NCI-H1092 treated with DMSO at 0.1 percent for 48 hours (cell line): Measurements from ENCODE around the gene STK40.

ENCODE experiments used
- DNase-seq: peaks from one replicate; lab custom pipeline; 2025; lab: John Stamatoyannopoulos, UW

STK40 gene

DNA sequence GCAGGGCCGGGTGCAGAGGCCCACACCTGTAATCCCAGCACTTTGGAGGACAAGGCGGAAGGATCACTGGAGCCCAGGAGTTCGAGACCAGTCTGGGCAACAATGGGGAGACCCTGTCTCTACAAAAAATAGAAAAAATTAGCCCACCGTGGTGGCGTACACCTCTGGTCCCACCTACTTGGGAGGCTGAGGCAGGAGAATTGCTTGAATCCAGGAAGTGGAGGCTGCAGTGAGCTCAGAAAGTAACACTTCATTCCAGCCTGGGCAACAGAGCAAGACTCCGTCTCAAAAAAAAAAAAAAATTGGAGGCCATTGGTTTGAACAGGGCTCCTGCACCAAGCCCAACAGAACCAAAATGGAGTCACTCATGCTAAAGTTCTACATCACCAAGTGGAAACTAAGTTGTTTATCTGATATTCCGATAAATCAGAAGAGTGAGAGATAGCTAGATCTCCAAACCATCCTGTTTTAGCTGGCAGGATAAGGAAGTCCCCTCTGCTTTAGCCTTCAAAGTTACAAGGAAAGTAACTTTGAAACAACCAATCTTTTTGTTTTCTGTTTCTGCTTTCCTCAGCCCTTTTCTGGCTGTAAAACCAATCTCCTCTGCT lies 12.8 kb upstream of the STK40 start:
- no peak for DNase-seq

DNA sequence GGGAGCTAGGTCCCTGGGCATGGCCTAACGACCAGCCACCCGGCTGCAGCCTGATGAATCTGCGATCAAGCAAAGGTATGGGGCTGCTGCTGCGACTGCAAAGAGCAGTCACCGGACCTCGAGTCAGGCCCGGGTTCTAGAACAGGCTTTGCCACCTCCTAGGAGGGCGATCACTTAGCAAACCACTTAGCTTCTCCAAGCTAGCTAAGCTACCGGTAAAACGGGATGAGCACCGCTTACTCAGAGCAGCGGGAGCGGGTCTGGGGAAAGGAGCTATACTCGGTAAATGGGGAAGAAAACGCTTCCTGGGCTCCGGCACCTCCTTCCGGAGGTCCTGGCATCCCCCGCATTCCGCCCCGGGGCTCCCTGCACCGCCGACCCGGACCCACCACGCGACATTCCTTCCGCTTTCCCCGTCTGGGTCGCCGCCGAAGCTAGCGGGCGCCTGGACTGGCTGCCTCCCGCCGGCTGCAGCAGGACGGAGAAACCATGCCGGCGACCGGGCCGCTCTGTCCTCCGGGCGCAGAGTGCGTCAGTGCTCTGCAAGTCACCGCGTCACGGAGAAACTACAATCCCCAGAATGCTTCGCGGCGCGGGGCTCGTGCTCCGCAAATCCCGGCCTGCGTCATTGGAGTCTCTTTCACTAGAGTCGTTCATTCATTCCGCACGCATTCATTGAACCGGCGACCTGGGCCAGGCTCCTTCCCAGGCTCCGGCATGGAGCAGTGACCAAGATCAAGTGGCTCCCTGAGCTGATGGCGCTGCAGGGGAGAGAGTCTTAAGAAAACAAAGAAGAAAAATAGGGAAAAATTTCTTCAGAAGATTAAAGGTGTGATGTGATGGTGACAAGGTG lies 11.9 kb upstream of the STK40 start, which contains the start of gene LSM10:
TSS of gene LSM10 (minus strand) at position 531 of the 853 bp plus-strand sequence. CDS start 3,779 bp downstream, outside the sequence.
- peak; percentile 91 for DNase-seq

DNA sequence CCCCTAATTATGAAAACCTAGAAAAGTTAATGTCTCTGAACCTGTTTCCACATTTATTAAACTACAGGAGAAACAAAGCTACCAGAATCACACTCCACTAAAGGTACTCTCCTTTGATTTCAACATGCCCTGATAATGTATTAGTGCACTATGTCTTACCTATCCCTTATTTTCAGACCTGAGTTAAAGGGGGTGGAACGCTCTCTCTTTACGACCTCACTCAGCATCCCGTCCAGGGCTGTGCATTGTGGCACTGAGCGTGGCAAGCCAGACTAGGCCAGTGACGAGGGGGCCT lies 11.3 kb upstream of the STK40 start:
- DNase-seq: no peak

DNA sequence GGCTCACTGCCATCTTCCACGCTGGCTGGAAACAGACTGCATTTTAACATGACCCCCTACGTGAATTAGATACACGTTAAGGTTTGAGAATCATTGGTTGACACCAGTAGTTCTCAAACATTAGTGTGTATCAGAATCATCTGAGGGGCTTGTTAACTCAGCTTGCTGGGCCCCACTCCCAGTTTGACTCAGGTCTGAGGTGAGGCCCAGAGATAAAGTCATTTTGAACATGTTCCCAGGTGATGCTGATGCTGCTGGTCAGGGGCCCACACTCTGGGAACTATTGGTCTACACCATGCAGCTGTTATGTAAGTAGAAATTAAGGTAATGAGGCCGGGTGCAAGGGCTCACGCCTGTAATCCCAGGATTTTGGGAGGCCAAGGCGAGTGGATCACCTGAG lies 10.6 kb upstream of the STK40 start:
- DNase-seq: no peak

GRCh38 chr1:36393686-36394085 lies 8.0 kb upstream of the STK40 start:
- DNase-seq: no peak

GRCh38 chr1:36392836-36393235 lies 7.1 kb upstream of the STK40 start:
- DNase-seq: no peak

- DNase-seq: no peak
These were observed 5.5 kb upstream of the STK40 start for GRCh38 chr1:36391271-36391670.

- DNase-seq: no peak
These were observed 4.7 kb upstream of the STK40 start for GRCh38 chr1:36390411-36390810.

GRCh38 chr1:36389999-36390398 lies 4.3 kb upstream of the STK40 start:
- no peak for DNase-seq

DNA sequence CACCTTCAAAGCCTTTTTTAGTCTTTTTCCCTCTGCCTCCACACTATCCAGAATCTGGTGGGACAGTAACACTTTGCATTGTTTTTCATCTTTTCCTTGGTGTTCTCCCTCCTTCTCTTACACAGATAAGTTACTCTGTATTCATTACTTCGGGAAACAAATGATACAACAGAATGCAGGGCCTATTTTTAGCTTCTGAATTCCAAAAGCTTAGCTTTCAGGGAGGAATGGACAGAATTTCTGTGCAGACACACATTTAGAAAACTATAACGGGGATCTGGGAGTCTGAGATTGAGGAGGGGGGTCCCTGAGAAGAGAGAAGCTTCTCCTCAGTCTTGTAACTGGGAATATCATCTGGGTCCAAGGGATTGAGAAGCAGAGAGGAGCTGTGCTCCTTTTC lies 3.5 kb upstream of the STK40 start:
- DNase-seq: no peak

- DNase-seq: no peak
These were observed 1.6 kb upstream of the STK40 start for GRCh38 chr1:36387141-36387949.

GRCh38 chr1:36386265-36387140 lies 779 bp upstream of the STK40 start:
- peak; percentile 64 for DNase-seq

GRCh38 chr1:36384542-36385409 lies 948 bp downstream of the STK40 start:
- peak; percentile 59 for DNase-seq

DNA sequence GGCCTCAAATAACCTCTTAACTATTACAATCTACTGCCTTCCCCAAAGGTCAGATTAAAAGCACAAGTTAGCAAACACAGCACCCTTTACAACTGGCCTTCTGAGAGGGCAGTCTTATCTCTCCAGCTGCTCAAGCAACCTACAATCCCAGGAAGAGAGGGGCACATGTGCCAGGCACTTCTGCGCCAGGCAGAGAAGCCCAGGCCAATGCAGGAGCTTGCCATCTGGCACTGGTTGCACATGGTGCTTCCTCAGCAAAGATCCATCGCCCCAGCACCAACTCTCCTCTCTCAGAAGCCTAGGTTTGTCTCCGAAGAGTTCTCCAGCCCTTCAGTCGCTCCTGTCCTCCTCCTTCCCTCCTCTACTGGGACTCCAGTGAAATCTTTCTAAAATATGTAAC lies 2.5 kb downstream of the STK40 start:
- DNase-seq: no peak

- DNase-seq: no peak
These were observed 3.1 kb downstream of the STK40 start for GRCh38 chr1:36382669-36383068.

GRCh38 chr1:36382231-36382630 lies 3.5 kb downstream of the STK40 start:
- no peak for DNase-seq

DNA sequence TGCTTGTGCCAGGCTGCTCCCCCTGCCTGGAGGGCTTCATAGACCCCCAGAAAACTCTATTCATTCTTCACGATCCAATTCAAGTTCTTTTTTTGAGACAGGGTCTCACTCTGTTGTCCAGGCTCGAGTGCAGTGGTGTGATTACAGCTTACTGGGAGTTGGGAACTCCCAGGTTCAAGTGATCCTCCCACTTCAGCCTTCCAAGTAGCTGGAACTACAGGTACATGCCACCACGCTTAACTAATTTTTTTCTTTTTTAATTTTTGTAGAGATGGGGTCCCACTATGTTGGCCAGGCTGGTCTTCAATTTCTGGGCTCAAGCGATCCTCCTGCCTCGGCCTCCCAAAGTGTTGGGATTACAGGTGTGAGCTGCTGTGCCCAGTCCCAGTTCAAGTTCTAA lies 4.3 kb downstream of the STK40 start:
- DNase-seq: no peak

- no peak for DNase-seq
These were observed 4.9 kb downstream of the STK40 start for GRCh38 chr1:36380782-36381181.

DNA sequence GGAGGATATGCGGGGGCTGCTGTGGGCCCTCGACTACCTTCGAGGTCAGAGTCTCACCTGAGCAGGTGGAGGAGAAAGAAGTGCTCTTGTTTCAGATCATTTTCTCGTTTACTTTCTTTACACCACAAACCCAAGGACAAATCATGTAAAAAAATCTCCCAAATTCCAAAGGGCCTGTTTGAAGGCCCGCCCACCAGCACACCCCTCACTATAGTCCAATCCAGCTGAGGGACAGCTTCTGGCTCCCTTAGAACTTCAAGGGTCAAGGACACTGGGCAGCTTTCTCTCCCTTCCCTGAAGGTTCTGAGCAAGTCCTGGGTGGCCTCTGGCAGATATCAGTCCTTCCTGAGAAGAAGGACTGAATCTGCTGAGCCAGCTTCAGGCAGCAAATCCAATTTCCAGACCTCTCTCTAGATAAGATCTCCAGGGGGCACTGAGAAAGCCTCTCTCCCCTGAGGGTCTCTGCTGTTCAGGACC lies 5.5 kb downstream of the STK40 start:
- no peak for DNase-seq

- no peak for DNase-seq
These were observed 7.8 kb downstream of the STK40 start for GRCh38 chr1:36377791-36378492.
